Measurements from ENCODE around the gene GPX4.

The GPX4 gene

DNA sequence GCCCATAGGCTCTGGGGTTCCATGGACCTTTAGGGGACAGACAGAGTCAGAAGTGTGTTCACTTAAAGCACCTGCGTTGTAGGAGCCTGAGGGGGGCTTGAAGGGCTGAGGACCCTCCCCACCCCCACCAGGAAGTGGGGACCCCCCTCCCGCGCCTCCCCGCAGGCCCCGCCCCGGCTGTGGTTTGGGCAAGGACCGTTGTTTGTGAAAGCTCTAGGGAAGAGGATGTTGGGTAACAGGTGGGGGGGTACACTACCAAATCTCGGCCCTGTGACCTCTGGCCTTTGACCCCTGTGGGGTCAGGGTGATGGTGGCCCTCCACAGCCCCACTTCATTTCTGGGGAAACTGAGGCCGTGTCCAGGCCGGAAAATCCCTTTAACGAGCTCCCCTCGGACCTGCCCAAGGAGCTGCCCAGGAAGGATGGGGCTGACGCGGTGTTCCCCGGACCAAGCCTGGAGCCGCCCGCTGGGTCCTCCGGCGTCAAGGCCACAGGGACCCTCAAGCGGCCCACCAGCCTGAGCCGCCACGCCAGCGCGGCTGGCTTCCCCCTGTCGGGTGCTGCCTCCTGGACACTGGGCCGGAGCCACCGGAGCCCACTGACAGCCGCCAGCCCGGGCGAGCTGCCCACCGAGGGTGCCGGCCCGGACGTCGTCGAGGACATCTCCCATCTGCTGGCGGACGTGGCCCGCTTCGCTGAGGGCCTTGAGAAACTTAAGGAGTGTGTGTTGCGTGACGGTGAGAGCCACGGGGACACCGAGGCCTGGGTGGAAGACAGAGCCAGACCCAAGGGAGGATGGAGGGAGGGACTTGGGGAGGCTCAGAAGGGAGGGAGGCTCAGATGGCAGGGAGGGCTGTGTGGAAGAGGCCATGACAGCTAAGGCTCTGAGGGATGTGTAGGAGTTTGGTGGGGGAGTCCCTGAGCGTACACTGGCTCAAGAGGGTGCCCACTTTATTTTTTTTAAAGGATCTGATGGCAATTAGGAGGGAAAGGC is 35.5 kb upstream of the GPX4 start:
- no peak for DNase-seq

DNA sequence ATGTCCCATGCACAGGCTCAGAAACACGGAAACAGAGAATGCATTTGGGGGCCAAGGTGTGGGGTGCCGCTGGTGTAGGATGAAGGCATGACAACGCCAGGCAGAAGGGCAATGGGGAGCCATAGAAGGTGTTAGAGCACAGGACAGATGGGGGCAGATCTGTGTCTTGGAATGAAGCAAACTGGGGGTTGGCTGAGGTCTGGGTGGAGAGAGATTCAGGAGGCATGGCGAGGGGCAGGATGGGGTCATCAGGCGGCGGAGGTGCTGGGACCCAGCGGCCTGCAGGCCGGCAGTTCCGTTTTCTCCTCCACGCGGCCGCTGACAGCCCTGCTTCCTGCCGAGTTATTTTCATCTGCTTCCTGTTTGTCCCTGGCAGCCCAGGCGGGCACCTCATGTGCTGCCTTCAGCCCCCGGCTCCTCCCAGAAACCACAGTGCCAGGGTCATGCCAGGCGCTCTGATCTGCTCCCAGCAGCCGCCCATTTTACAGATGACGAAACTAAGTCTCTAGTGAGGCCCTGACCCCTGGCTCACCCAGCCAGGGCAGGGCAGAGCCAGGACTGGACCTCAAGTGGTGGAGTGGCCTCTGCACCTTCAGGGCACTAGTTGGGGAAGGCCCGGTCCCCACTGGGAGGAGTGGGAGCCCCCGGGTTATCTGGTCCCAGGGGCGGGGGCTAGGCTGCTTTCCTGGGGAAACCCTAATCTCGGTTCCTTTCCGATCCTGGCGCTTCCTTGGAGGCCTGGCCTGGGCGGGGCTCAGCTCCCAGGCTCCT is 34.6 kb upstream of the GPX4 start:
- DNase-seq = no peak

DNA sequence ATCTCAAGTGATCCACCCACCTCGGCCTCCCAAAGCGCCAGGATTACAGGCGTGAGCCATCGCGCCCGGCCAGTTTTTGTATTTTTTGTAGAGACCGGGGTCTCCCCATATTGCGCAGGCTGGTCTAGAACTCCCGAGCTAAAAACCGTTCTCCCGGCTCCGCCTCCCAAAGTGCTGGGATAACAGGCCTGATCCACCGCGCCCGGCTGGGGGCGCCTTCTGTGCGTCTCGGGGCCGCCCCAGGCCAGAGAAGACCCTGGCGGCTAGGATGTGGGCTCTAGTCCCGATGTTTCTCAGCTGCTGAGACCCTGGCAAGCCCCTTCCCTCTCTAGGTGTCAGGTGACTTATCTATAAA is 33.2 kb upstream of the GPX4 start:
- no peak for DNase-seq

DNA sequence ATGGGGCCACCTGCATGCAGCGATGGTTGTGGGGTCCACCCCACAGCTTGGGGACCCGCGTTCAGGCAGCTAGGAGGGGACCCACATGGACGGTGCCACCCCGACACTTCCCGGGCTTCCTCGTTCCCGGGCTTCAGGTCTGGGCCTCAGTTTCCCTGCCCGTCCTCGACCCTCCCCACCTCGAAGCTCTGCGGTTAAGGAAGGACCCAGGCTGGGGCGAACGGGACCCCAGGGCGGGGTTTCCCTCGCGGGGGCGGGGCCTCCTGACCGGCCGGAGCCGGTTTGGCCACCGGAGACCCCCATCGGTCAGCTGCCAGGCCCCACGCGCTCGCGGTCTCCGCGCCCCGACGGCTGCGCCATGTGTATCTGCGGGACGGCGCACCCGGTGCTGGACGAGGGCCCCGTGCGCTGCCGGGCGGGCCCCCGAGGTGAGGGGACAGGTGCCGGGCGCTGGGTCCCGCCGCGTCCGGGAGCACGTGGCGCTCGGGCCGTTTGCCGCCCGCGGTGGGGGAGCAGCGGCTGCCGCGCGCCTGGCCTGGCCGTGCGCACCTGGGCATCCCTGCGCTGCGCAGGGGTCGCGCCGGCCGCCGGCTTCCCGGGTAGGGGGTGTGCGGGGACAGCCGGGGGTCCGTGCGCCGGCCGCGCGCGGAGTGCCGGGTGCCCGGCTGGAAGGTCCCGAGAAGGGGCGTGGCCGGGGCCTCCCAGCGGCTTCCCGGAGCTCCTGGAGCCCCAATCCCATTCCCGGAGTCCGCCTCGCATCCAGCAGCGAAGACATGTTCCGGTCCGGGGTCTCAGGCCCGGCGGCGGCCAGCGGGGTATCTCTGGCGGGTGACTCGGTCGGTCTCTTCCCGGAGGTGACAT is 32.6 kb upstream of the GPX4 start:
- DNase-seq = no peak

DNA sequence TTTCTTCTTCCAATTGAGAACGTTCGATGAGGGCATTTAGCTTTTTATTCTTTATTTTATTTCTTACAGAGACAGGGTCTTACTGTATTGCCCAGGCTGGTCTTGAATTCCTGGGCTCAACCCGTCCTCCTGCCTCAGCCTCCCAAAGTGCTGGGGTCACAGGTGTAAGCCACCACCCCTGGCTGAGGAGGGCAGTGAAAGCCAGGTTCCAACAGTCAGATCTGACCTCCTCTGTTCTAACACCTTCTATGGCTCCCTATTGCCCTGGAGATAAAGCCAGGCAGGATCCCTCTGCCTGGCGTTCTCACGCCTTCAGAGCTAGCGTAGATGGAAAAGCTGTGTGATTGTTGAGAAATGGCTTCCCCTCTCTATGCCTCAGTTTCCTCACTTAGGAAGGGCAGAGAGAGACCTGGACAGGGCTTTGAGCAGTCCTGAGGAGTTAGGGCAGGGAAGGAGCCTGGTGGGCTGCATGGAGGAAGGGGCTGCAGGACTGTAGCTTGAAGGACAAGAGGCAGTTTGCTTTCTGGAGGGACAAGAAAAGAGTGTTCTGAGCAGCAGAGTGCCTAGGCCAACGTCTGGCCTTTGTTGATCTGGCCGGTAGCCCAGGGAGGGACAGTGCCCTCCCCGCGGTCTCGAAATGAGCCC is 31.3 kb upstream of the GPX4 start:
- DNase-seq = no peak

DNA sequence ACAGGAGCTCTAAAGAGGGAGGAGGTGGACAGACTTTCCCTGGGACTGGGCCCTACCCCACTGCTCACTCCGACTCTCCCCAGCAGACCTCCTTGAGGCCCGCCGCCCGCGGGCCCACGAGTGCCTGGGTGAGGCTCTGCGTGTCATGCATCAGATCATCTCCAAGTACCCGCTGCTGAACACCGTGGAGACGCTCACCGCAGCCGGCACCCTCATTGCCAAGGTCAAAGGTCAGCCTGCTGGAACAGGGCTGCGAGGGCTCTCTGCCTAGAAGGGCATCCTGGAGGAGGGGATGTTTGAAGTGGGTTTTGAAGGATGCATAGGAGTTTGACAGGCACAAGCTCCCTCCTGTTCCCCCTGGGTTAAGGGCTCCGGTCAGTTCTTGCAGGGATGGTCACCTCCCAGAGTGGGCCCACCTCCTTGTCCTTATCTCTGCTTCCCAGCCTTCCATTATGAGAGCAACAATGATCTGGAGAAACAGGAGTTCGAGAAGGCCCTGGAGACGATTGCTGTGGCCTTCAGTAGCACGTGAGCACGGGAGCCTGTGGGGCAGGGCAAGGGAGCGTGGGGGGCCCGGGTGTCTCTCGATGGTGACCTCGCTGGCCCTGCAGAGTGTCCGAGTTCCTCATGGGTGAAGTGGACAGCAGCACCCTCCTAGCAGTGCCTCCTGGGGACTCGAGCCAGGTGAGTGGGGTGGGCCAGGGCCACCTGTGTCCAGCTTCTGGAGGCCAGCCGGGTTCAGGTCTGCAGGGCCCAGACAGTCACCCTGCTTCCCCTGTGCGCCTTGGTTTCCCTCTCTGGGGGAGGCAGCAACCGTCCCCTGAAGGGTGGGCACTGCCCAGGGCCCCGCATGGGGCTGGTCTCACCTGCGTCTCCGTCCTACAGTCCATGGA is 30.5 kb upstream of the GPX4 start:
- no peak for DNase-seq

DNA sequence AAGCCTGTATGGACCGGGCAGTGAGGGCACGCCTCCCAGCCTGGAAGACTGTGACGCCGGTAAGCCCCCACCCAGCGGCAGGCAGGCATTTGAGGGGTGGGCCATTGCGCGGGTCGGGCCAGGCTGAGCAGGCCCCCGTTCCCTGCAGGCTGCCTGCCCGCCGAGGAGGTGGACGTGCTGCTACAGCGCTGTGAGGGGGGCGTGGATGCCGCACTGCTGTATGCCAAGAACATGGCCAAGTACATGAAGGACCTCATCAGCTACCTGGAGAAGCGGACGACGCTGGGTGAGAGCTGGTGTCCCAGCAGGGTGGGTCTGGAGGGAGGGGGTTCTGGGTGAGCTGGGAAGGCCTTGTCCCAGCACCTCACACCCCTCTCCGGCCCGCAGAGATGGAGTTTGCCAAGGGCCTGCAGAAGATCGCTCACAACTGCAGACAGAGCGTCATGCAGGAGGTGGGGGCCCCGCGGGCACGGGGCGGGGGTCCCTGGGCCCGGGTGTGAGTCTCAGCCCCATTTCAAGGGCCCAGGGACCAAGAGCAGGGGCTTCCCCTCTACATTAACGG is 29.8 kb upstream of the GPX4 start:
- DNase-seq = no peak

DNA sequence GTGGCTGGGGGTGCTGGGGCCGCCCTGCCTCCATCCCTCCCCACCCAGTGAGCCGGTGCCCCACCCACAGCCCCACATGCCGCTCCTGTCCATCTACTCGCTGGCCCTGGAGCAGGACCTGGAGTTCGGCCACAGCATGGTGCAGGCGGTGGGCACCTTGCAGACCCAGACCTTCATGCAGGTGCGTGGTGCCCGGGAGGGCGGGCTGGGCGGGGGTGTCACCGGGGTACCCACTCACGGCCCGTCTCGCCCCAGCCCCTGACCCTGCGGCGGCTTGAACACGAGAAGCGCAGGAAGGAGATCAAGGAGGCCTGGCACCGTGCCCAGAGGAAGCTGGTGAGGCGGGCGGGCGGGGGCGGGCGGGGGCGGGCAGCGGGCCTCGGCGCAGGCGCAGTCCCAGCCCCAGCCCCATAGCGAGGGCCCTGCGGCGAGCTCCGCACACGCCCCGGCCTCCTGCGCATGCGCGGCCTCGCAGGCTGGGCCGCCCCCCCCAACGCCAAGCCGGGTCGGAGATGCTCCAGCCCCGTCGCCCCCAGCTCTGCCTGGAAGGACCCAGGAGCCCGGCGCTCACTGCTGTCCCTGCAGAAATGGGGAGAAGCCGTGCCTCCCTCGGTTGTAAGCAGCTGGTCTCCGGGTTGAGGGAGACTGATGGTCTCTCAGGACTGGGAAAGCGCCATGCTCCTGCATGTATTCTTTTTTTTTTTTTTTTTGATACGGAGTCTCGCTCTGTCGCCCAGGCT is 29.1 kb upstream of the GPX4 start:
- peak; percentile 49 for DNase-seq

DNA sequence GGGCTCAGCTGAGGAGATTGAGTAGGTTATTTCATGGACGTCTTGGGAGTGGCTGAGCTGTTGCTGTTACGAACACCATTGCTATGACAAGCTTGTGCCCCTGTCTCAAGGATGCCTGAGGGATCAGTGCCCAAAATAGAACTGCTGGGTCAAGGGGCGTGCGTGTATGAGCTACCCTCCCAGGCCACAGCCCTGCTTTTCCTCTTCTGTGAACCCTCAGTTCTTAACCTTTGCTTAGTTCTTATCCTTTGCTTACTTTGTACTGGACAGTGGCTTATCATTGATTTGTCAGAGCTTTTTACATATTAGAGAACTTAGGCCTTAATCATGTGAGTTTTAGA is 27.8 kb upstream of the GPX4 start:
- DNase-seq = no peak

DNA sequence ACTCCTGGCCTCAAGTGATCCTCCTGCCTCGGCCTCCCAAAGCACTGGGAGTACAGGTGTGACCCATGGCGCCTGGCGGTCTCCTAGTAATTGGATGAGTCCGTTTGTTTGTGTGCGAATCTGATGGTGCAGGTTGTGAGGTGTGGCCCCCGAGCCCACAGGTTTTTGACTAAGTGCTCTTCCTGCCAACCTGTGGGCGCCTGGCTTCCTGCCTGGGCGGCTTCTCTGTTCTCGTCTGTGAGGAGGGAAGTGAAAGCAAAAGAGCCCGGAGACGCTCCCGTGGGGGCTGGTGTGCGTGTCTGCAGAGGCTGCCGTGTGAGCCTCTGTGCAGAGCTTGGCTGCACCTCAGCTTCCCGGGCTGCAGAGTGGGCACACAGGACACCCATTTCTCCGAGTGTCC is 26.8 kb upstream of the GPX4 start:
- DNase-seq = no peak

DNA sequence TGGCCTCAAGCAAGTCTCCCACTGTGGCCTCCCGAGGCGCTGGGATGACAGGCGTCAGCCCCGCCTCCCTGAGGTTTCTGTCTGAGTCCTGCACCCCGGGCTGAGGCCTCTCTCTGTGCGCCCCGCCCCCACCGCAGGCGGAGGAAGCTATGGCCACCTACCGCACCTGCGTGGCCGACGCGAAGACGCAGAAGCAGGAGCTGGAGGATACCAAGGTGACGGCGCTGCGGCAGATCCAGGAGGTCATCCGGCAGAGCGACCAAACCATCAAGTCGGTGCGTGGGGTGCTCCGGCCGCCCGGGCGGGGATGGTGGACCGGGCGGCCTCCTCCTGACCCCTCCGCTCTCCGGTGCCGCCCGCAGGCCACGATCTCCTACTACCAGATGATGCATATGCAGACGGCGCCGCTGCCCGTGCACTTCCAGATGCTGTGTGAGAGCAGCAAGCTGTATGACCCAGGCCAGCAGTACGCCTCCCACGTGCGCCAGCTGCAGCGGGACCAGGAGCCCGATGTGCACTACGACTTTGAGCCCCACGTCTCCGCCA is 24.2 kb upstream of the GPX4 start:
- no peak for DNase-seq

DNA sequence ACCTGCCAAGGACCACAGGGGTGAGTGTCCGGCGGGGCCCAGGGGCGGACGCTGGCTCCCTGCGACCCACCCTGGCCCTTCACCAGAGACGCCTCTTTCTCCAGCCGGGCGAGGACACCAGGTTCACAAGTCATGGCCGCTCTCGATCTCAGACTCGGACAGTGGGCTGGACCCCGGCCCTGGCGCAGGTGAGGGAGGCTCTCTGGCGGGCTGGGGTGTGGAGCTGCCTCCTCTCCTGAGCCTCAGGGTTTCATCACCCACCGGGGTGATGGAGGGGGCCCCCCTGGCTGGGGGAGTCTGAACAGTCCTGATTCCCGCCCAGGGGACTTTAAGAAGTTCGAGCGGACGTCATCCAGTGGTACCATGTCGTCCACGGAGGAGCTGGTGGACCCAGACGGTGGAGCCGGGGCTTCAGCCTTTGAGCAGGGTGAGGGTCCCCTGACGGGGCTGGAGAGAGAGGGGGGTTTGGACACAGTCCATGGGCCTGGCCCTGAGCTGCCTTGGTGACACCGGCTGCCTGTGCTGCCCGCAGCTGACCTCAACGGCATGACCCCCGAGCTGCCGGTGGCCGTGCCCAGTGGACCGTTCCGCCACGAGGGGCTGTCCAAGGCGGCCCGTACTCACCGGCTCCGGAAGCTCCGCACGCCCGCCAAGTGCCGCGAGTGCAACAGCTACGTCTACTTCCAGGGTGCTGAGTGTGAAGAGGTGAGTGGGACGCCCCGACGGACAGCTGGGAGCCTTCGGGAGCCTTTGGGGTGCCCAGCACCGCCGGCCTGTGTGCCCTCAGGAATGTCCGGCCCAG is 23.2 kb upstream of the GPX4 start:
- DNase-seq = no peak

DNA sequence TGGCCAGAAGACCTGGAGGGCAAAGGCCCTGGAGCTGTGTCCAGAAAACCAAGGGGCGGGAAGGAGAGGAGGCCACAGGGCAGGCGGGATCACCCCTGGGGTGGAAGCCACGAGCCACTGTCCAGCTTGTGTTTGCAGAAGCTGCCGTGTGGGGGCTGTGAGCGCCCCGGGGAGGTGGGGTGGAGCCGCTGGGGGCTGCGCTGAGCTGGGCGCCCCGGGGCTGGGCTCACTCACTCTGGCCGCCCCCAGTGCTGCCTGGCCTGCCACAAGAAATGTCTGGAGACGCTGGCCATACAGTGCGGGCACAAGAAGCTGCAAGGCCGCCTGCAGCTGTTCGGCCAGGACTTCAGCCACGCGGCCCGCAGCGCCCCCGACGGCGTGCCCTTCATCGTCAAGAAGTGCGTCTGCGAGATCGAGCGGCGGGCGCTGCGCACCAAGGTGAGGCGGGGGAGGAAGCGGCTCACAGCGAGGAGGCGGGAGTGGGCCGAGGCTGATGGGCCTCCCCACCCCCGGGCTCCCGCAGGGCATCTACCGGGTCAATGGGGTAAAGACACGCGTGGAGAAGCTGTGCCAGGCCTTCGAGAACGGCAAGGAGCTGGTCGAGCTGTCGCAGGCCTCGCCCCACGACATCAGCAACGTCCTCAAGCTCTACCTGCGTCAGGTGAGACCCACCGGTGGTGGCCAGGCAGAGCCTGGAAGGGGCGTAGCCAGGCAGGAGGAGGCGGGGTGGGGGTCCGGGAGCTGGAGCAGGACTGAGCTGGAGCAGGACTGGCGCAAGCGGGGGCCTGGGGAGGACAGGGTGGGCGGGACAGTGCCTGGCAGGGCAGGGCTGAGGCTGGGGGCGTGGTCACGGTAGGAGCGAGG is 22.3 kb upstream of the GPX4 start:
- no peak for DNase-seq

DNA sequence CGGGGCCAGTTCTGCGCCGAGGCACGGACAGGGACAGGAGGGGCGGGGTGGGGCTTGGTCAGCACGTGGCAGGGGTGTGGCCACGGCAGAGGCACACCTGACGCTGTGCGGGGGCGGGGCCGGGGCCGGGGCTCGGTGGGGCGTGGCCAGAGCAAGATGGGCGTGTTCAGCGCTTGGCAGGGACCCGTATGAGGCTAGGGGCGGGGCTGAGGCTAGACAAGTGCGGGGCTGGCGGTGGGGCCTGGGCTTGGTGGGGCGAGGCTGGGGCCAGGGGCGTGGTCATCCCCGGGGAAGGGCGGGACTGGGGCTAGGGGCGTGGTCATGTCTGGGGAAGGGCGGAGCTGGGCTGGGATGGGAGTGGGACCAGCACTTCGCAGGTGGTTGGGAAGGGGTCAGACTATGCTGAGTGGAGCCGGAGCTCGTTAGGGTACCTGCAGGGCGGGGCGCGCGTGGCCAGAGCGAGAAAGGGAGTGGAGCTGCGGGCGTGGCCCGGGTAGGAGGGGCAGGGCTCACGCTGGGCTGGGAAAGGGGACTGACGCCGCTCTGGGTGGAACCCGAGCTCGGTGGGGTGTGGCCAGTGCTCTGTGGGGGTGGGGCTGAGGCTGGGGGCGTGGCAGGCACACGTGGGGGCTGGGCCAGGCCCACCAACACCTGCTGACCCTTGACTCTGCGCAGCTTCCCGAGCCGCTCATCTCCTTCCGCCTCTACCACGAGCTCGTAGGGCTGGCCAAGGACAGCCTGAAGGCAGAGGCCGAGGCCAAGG is 21.4 kb upstream of the GPX4 start:
- no peak for DNase-seq

DNA sequence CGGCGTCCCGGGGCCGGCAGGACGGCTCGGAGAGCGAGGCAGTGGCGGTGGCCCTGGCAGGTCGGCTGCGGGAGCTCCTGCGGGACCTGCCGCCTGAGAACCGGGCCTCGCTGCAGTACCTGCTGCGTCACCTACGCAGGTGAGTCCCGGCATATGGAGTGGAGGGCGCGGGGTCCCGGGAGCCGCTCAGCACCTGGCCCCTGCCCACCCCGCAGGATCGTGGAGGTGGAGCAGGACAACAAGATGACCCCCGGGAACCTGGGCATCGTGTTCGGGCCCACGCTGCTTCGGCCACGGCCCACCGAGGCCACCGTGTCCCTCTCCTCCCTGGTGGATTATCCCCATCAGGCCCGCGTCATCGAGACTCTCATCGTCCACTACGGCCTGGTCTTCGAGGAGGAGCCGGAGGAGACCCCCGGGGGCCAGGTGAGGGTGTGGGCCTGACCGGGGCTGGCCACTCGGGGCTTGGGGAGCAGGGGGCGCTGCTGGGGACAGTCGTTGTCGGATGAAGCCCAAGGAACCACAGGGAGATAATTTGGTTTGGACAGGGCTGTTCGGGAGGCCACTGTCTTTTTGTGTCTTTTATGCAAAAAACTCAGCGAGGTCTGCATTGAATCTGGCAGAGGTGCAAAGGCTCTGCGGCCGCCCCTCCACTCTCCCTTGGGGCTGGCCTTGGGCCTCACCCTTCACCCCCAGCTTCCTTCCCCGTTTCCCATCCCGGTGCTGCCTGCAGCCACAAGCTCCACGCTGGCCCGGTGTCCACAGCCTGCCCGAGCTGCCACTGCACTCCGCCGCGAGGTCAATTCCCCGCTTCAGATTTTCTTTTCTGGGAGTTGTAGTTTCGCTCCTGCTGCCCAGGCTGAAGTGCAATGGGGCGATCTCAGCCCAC is 20.6 kb upstream of the GPX4 start:
- no peak for DNase-seq

DNA sequence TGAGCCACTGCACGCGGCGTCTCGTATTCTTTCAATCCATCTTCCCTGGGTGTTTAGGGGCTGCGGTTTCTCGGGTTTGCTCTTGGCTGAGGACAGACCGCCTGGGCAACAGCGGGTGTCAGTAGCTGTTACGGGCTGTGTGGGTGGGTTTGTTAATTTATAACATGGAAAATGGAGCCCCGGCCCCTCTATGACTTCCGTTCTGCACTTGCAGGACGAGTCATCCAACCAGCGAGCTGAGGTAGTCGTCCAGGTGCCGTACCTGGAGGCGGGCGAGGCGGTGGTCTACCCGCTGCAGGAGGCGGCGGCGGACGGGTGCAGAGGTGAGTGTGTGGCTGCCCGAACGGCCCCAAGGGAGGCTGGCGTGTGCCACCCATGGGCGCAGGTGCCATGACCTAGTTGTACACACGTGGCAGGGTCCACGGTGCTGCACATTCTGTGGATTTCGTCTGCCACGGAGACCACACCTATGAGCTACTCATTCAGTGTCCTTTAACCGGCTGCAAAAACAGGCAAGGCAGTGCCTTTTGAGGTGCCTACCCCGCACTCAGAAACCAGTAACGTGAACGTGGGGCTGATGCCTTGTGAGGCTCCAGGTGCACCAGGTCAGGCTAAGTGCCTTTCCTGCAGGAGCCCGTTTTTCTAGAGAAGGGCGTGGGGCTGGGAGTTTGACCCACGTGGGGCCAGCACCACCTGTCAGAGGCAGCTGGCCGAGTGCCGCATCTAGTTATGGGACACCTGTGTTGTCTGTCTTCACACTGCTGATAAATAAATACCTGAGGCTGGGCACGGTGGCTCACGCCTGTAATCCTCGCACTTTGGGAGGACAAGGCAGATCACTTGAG is 19.5 kb upstream of the GPX4 start:
- DNase-seq = no peak
